ENCODE results near the gene CDCP2. TPM values are rescaled to one million over a fixed set of nuclear protein-coding genes. Genes with fewer than 3 reads are reported as not detected.

The CDCP2 gene
- total RNA-seq, 1 experiment from 2014 or later, result not detected

DNA sequence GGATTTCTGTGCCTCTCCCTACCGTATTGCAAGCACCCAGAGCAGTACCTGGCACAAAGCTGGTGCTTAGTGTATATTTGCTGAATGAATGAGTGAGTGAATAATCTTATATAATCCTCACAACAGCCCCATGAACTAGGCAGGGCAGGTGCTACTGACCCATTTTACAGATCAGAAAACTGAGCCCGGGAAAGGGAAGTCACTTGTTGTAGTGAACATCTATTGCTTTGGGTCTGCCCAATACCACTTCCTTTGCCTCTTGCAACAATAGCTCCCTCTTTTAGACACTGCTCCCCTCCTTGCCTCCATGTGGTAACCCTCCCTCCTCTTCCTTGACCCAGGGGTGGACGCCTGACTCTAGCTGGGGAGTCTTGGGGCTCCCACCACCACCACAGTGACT, 3.1 kb downstream of the CDCP2 start:
- no peak for TF ChIP-seq EZH2phosphoT487 (IDR thresholded peaks at IDR 0.05; ENCODE audit: borderline replicate concordance, low read length)
- no peak for TF ChIP-seq EZH2 (IDR thresholded peaks at IDR 0.05; ENCODE audit: low read length, unreplicated experiment)
- TF ChIP-seq, protein P1, sequence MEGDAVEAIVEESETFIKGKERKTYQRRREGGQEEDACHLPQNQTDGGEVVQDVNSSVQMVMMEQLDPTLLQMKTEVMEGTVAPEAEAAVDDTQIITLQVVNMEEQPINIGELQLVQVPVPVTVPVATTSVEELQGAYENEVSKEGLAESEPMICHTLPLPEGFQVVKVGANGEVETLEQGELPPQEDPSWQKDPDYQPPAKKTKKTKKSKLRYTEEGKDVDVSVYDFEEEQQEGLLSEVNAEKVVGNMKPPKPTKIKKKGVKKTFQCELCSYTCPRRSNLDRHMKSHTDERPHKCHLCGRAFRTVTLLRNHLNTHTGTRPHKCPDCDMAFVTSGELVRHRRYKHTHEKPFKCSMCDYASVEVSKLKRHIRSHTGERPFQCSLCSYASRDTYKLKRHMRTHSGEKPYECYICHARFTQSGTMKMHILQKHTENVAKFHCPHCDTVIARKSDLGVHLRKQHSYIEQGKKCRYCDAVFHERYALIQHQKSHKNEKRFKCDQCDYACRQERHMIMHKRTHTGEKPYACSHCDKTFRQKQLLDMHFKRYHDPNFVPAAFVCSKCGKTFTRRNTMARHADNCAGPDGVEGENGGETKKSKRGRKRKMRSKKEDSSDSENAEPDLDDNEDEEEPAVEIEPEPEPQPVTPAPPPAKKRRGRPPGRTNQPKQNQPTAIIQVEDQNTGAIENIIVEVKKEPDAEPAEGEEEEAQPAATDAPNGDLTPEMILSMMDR (conservative IDR thresholded peaks at IDR 0.05; ENCODE audit: low read depth, low read length), result no peak
- POLR2A ChIA-PET (ENCODE audit: unreplicated experiment), result no interaction called here
- no peak for DNase-seq

DNA sequence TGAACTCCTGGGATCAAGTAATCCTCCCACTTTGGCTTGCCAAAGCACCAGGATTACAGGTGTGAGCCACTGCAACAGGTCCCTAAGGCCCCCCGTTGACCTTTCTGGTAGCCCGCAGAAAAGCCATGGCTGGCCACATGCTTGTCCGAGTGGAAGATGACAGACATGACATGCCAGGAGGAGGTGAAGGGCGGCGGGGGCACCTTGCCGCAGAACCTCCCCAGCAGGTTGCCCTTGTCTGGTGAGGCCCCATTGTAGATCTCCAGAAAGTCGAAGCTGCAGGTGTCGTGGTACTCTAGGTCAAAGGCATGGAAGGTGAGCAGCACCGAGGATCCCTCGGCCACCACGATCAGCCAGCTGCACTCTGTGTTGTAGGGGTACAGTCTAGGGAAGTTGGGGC, 8.4 kb downstream of the CDCP2 start:
- H3K36me3 ChIP-seq (ENCODE audit: low read depth, low read length), result no peaks in the 10 kb centered on the region
- ChIA-PET POLR2A (ENCODE audit: unreplicated experiment) (no interaction called here), CTCF (no interaction called here)
- no peak overlapping the region for H3K27ac ChIP-seq (ENCODE audit: low read length)
- no peaks in the 10 kb centered on the region for H3F3A ChIP-seq (ENCODE audit: low read length, unreplicated experiment)
- no peaks in the 10 kb centered on the region for H3K9me2 ChIP-seq (replicated peaks; ENCODE audit: low read length)
- DNase-seq, result no peak
- no peaks in the 10 kb centered on the region for H3K4me1 ChIP-seq (ENCODE audit: insufficient read depth, low read length)
- H3K79me2 ChIP-seq (ENCODE audit: low read length), result no peaks in the 10 kb centered on the region
- H3K4me2 ChIP-seq (ENCODE audit: low read length), result no peak overlapping the region
- ATAC-seq, result no peak
- no peaks in the 10 kb centered on the region for H3K9me3 ChIP-seq (ENCODE audit: low read length)
- H4K20me1 ChIP-seq (ENCODE audit: low read length), result no peaks in the 10 kb centered on the region
- no TSS peak for BruUV-seq (replicated peaks)
- no peak overlapping the region for H3K4me3 ChIP-seq (ENCODE audit: low read length)
- H3K27me3 ChIP-seq (ENCODE audit: low read length), result no peaks in the 10 kb centered on the region
- no peak overlapping the region for H3K9ac ChIP-seq (ENCODE audit: low read length)
- H2AFZ ChIP-seq (ENCODE audit: low read length), result no peak overlapping the region
- intact Hi-C loops (cut with micrococcal nuclease), result no loop called here
- TF ChIP-seq EZH2 (IDR thresholded peaks at IDR 0.05; ENCODE audit: low read length, unreplicated experiment) (no peak), EZH2phosphoT487 (IDR thresholded peaks at IDR 0.05; ENCODE audit: borderline replicate concordance, low read length) (no peak)
- TF ChIP-seq, protein P1 (conservative IDR thresholded peaks at IDR 0.05; ENCODE audit: low read depth, low read length), result no peak

More for the DNA sequence above, 3.1 kb downstream of the CDCP2 start:
- H3K4me3 ChIP-seq (ENCODE audit: low read length), result no peak overlapping the region
- no peaks in the 10 kb centered on the region for H3K9me2 ChIP-seq (replicated peaks; ENCODE audit: low read length)
- H3K36me3 ChIP-seq (ENCODE audit: low read depth, low read length), result no peaks in the 10 kb centered on the region
- no peak overlapping the region for H3K27ac ChIP-seq (ENCODE audit: low read length)
- intact Hi-C loops (cut with micrococcal nuclease), result no loop called here
- no peaks in the 10 kb centered on the region for H3K27me3 ChIP-seq (ENCODE audit: low read length)
- ATAC-seq, result no peak
- H3K79me2 ChIP-seq (ENCODE audit: low read length), result no peaks in the 10 kb centered on the region
- CTCF ChIA-PET, result no interaction called here
- H2AFZ ChIP-seq (ENCODE audit: low read length), result no peak overlapping the region
- no peak overlapping the region for H3K9ac ChIP-seq (ENCODE audit: low read length)
- BruUV-seq (replicated peaks), result no TSS peak
- no peak overlapping the region for H3K4me2 ChIP-seq (ENCODE audit: low read length)
- no peaks in the 10 kb centered on the region for H3F3A ChIP-seq (ENCODE audit: low read length, unreplicated experiment)
- H4K20me1 ChIP-seq (ENCODE audit: low read length), result no peaks in the 10 kb centered on the region
- no peaks in the 10 kb centered on the region; the same call in 1 of the 2 replicates for H3K4me1 ChIP-seq (ENCODE audit: insufficient read depth, low read length)
- no peaks in the 10 kb centered on the region for H3K9me3 ChIP-seq (ENCODE audit: low read length)

DNA sequence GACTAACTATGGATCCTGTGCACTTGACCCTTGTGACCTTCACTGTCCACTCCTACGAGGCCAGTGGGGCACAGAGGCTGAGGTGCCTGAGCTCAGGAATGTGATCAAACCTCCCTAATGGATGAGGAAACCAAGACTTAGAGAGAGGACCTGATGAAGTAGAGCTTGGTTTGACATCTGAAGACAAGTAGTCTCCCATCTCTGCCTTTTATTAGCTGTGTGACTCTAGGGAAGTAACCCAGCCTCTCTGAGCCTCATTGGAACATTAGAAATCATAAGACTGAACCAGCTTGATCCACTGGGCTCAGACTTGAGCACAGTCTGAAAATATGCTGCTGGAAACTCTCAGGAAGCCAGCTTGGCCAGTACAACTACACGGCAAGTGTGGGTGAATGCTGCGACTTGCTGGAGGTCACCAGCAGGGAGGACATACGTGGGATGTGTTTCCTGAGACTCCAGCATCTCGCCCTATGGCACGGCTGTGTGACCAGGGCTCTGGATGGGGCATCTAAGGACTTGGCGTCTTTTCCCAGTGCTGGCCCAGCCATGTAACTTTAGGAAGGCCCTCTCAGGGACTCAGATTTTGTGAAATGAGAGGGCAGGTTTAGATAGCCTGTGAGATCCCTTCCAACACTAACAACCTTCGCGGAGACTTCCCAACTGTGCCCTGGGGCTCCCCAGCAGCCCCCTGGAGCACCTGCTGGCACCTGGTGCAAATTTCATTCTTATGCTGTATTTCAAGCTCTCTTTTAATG, 10.5 kb downstream of the CDCP2 start:
- no TSS peak for BruUV-seq (replicated peaks)
- CTCF ChIA-PET, result no interaction called here
- no peaks in the 10 kb centered on the region for H3K9me3 ChIP-seq (ENCODE audit: low read length)

More for the DNA sequence above, 10.5 kb downstream of the CDCP2 start:
- no peaks in the 10 kb centered on the region for H3K36me3 ChIP-seq (ENCODE audit: low read depth, low read length)
- POLR2A ChIA-PET (ENCODE audit: unreplicated experiment), result no interaction called here
- peaks cover 6% of the 10 kb centered on the region; the same call in 1 of the 2 replicates for H3K4me1 ChIP-seq (ENCODE audit: insufficient read depth, low read length)
- ATAC-seq, result no peak
- H3K9me2 ChIP-seq (replicated peaks; ENCODE audit: low read length), result no peaks in the 10 kb centered on the region
- H4K20me1 ChIP-seq (ENCODE audit: low read length), result no peaks in the 10 kb centered on the region
- no peak overlapping the region for H3K4me2 ChIP-seq (ENCODE audit: low read length)
- no peaks in the 10 kb centered on the region for H3K79me2 ChIP-seq (ENCODE audit: low read length)
- H2AFZ ChIP-seq (ENCODE audit: low read length), result no peak overlapping the region
- H3K4me3 ChIP-seq (ENCODE audit: low read length), result no peak overlapping the region
- no peak for DNase-seq
- no peak overlapping the region for H3K9ac ChIP-seq (ENCODE audit: low read length)
- H3K27ac ChIP-seq (ENCODE audit: low read length), result no peak overlapping the region
- no peaks in the 10 kb centered on the region for H3F3A ChIP-seq (ENCODE audit: low read length, unreplicated experiment)
- TF ChIP-seq EZH2phosphoT487 (IDR thresholded peaks at IDR 0.05; ENCODE audit: borderline replicate concordance, low read length) (no peak), EZH2 (IDR thresholded peaks at IDR 0.05; ENCODE audit: low read length, unreplicated experiment) (no peak)
- TF ChIP-seq, protein P1 (conservative IDR thresholded peaks at IDR 0.05; ENCODE audit: low read depth, low read length), result no peak
- no peaks in the 10 kb centered on the region for H3K27me3 ChIP-seq (ENCODE audit: low read length)
- intact Hi-C loops (cut with micrococcal nuclease), result no loop called here

Measured in PC-3 (cell line).